T-cell (primary cell): ENCODE results near the gene NOL4L. TPM values are rescaled to one million over a fixed set of nuclear protein-coding genes. Genes with fewer than 3 reads are reported as not detected.

ENCODE experiments used
- ATAC-seq, 4 experiments: fragments of 200-7000 bp in 3 of 4; fragments of 150-1000 bp in 1 of 4; cut with Tn5 transposase; replicated peaks in 1 of 4; 1 replicate in 3 of 4; 2 replicates in 1 of 4; pipeline ENCODE4 v1.10.0; 2021; ENCODE audit warnings: moderate library complexity in 3 of 4, mild to moderate bottlenecking in 2 of 4, moderate number of reproducible peaks in 1 of 4
- CTCF ChIA-PET, 2 donors: fragments of 300-600 bp; sonication (Branson Sonifier 250); formaldehyde crosslinking; loops; one replicate each; lab custom pipeline; 2022; ENCODE audit warnings: antibody characterized with exemption in 2 of 2; lab: Charles Lee
- POLR2A ChIA-PET, 2 donors: fragments of 300-600 bp; sonication (Branson Sonifier 250); formaldehyde crosslinking; loops; one replicate each; lab custom pipeline; 2022; ENCODE audit warnings: antibody characterized with exemption in 2 of 2; lab: Charles Lee
- DNase-seq, 35 experiments: peaks; one replicate each; pipeline versions ENCODE4 v3.0.0 to v3.0.0-alpha.2; 2013 to 2023
- H3K27ac ChIP-seq: one replicate; pipeline ENCODE4 v1.5.1; 2013; ENCODE audit warnings: low read length
- H3K27me3 ChIP-seq, 2 experiments: replicated peaks in 1 of 2; 1 replicate in 1 of 2; 2 replicates in 1 of 2; pipeline versions ENCODE4 v1.6.1 to v1.7.0; 2013; ENCODE audit warnings: low read length in 1 of 2, mixed read lengths in 1 of 2; ENCODE audit not compliant: control insufficient read depth in 2 of 2, insufficient read depth in 2 of 2; ENCODE audit errors: extremely low read depth in 1 of 2
- H3K36me3 ChIP-seq, 2 donors: 1 replicate in 1 of 2; 2 replicates in 1 of 2; pipeline versions ENCODE4 v1.6.1 to v1.7.0; 2013; ENCODE audit warnings: low read length in 1 of 2; ENCODE audit not compliant: control insufficient read depth in 2 of 2, insufficient read depth in 1 of 2; ENCODE audit errors: extremely low read depth in 1 of 2
- H3K4me1 ChIP-seq, 2 experiments: 1 replicate in 1 of 2; 2 replicates in 1 of 2; pipeline versions ENCODE4 v1.6.1 to v1.7.0; 2013; ENCODE audit warnings: low read length in 2 of 2, mixed read lengths in 1 of 2; ENCODE audit not compliant: insufficient read depth in 2 of 2, control insufficient read depth in 1 of 2; ENCODE audit errors: extremely low read depth in 1 of 2
- H3K4me3 ChIP-seq, 2 donors: 1 replicate in 1 of 2; 2 replicates in 1 of 2; pipeline versions ENCODE4 v1.5.1 to v1.7.0; 2013; ENCODE audit warnings: mild to moderate bottlenecking in 2 of 2, low read length in 1 of 2, moderate library complexity in 1 of 2; ENCODE audit not compliant: control insufficient read depth in 1 of 2; ENCODE audit errors: extremely low read depth in 1 of 2
- H3K9me3 ChIP-seq: 2 replicates; pipeline ENCODE4 v1.7.0; 2013
- H3K27ac Mint-ChIP-seq, 2 donors: one replicate each; pipeline ENCODE4 v1.8.0; 2020 to 2021; ENCODE audit warnings: mild to moderate bottlenecking in 2 of 2, mixed read lengths in 2 of 2
- H3K27me3 Mint-ChIP-seq, 2 donors: one replicate each; pipeline ENCODE4 v1.8.0; 2021 to 2022; ENCODE audit warnings: mixed read lengths in 2 of 2
- H3K36me3 Mint-ChIP-seq: one replicate; pipeline ENCODE4 v1.8.0; 2021; ENCODE audit warnings: mixed read lengths
- H3K4me1 Mint-ChIP-seq, 3 donors: one replicate each; pipeline ENCODE4 v1.8.0; 2020 to 2022; ENCODE audit warnings: mixed read lengths in 3 of 3, mild to moderate bottlenecking in 1 of 3
- H3K4me3 Mint-ChIP-seq, 3 donors: one replicate each; pipeline ENCODE4 v1.8.0; 2020 to 2022; ENCODE audit warnings: mild to moderate bottlenecking in 3 of 3, mixed read lengths in 3 of 3, moderate library complexity in 3 of 3
- H3K9me3 Mint-ChIP-seq, 3 donors: one replicate each; pipeline ENCODE4 v1.8.0; 2020 to 2022; ENCODE audit warnings: mixed read lengths in 3 of 3
- WGBS: methylation state at CpG from one replicate; pipeline ENCODE4 v1.1.5; 2013; ENCODE audit warnings: missing lambda C conversion rate; ENCODE audit not compliant: insufficient coverage; 5-methylcytosine and 5-hydroxymethylcytosine counted together
- total RNA-seq, 35 experiments: library from RNA in 6 of 35; stranded (reverse) in 6 of 35; fragments of 120-200 nt in 1 of 35; gene quantifications; one replicate each; pipeline versions ENCODE4 v1.2.1 to v1.2.4 and lab custom pipeline; 2013 to 2026

The NOL4L gene
- total RNA-seq (10 to 100 TPM; 63.5 to 88.8 (median 74.4) TPM), total RNA-seq (lab: John Stamatoyannopoulos, UW) (7.3 to 115 (median 77.1) reads per million in 29 experiments)
- 37.5 TPM for total RNA-seq (2013)

GRCh38 chr20:32585011-32585585 is at the start of gene NOL4L:
NOL4L (minus strand) TSS chr20:32585333; CDS start chr20:32584890, 443 bp downstream.
- ChIA-PET POLR2A (interaction anchor here in 1 of 2 donors (0.6 kb wide), 1 partner anchor 297 kb away, joined by 7 read pairs; no protein-coding TSS in a partner anchor), CTCF (no interaction called here)
- Mint-ChIP-seq H3K9me3 (no peaks in the 10 kb centered on the region), H3K4me3 (peak within 1 kb of the TSS; percentile 89 to 93 (median 89)), H3K27ac (peak within 1 kb of the TSS; percentile 93 to 94), H3K36me3 (no peaks in the 10 kb centered on the region), H3K27me3 (peaks cover 0 to 4% of the 10 kb centered on the region in 2 donors), H3K4me1 (peaks cover 40 to 43% (median 40%) of the 10 kb centered on the region in 3 donors)
- ATAC-seq (peak; percentile 38 to 50 (median 45)), DNase-seq (peak in 16 of 35 experiments; percentile 5 to 61 (median 34))
- Histone ChIP-seq H3K27ac (peak within 1 kb of the TSS; percentile 49), H3K4me1 (peaks cover 18 to 48% of the 10 kb centered on the region in 2 experiments), H3K9me3 (no peaks in the 10 kb centered on the region), H3K4me3 (peak within 1 kb of the TSS; percentile 64 to 81), H3K27me3 (peaks cover 0 to 9% of the 10 kb centered on the region in 2 experiments), H3K36me3 (no peaks in the 10 kb centered on the region)
- 2% methylated on average over 48 of the region's 80 CpGs for WGBS

- peak overlapping the region in 1 of 2 donors; percentile 22 for H3K27ac Mint-ChIP-seq
- Histone ChIP-seq H3K4me1 (no peaks in the 10 kb centered on the region), H3K27ac (no peak overlapping the region), H3K9me3 (no peaks in the 10 kb centered on the region), H3K36me3 (no peaks in the 10 kb centered on the region), H3K4me3 (no peak overlapping the region), H3K27me3 (peaks cover 0 to 14% of the 10 kb centered on the region in 2 experiments)
- WGBS: 78% methylated on average over 18 of the region's 19 CpGs
- H3K9me3 Mint-ChIP-seq: no peaks in the 10 kb centered on the region
- no peaks in the 10 kb centered on the region for H3K36me3 Mint-ChIP-seq
- H3K4me3 Mint-ChIP-seq: no peak overlapping the region
- H3K4me1 Mint-ChIP-seq: peaks cover 0 to 8% (median 0%) of the 10 kb centered on the region in 3 donors
- POLR2A ChIA-PET: no interaction called here
- no peak for DNase-seq
- no peak for ATAC-seq
- H3K27me3 Mint-ChIP-seq: peaks cover 0 to 5% of the 10 kb centered on the region in 2 donors
- CTCF ChIA-PET: interaction anchor here in 1 of 2 donors (0.7 kb wide), 1 partner anchor 9 kb away, joined by 3 read pairs; no protein-coding TSS in a partner anchor
These were observed 49.1 kb upstream of the NOL4L start for GRCh38 chr20:32634041-32634805.

- Histone ChIP-seq H3K27me3 (peaks cover 0 to 19% of the 10 kb centered on the region in 2 experiments), H3K4me1 (peaks cover under 1 to 6% of the 10 kb centered on the region in 2 experiments), H3K27ac (no peak overlapping the region), H3K4me3 (no peak overlapping the region), H3K36me3 (no peaks in the 10 kb centered on the region), H3K9me3 (no peaks in the 10 kb centered on the region)
- POLR2A ChIA-PET: no interaction called here
- DNase-seq: no peak
- Mint-ChIP-seq H3K27me3 (peaks cover 0 to 5% of the 10 kb centered on the region in 2 donors), H3K36me3 (no peaks in the 10 kb centered on the region), H3K9me3 (no peaks in the 10 kb centered on the region), H3K27ac (no peak overlapping the region), H3K4me1 (peaks cover 5 to 19% (median 5%) of the 10 kb centered on the region in 3 donors), H3K4me3 (no peak overlapping the region)
- WGBS: 77% methylated on average over 11 of the region's 16 CpGs
- CTCF ChIA-PET: no interaction called here
- no peak for ATAC-seq
These were observed 47.6 kb upstream of the NOL4L start for GRCh38 chr20:32632461-32633354.

GRCh38 chr20:32631933-32632460 is 46.9 kb upstream of the NOL4L start:
- Histone ChIP-seq H3K4me1 (peaks cover 2 to 13% of the 10 kb centered on the region in 2 experiments), H3K27ac (no peak overlapping the region), H3K9me3 (no peaks in the 10 kb centered on the region), H3K27me3 (peaks cover 0 to 25% of the 10 kb centered on the region in 2 experiments), H3K36me3 (no peaks in the 10 kb centered on the region), H3K4me3 (no peak overlapping the region)
- Mint-ChIP-seq H3K27ac (no peak overlapping the region), H3K4me1 (peaks cover 9 to 23% (median 10%) of the 10 kb centered on the region in 3 donors), H3K27me3 (peaks cover 0 to 5% of the 10 kb centered on the region in 2 donors), H3K9me3 (no peaks in the 10 kb centered on the region), H3K36me3 (no peaks in the 10 kb centered on the region), H3K4me3 (no peak overlapping the region)
- no peak for ATAC-seq
- WGBS: 87% methylated on average over 6 of the region's 9 CpGs
- ChIA-PET POLR2A (no interaction called here), CTCF (no interaction called here)
- no peak for DNase-seq

GRCh38 chr20:32629813-32630212 is 44.7 kb upstream of the NOL4L start:
- H3K27me3 ChIP-seq: peaks cover 0 to 36% of the 10 kb centered on the region in 2 experiments
- H3K4me1 Mint-ChIP-seq: peaks cover 9 to 16% (median 12%) of the 10 kb centered on the region in 3 donors
- POLR2A ChIA-PET: no interaction called here
- ATAC-seq: no peak
- H3K4me1 ChIP-seq: peaks cover 2 to 19% of the 10 kb centered on the region in 2 experiments
- H3K27me3 Mint-ChIP-seq: peaks cover 0 to 4% of the 10 kb centered on the region in 2 donors
- CTCF ChIA-PET: no interaction called here
- no peaks in the 10 kb centered on the region for H3K9me3 ChIP-seq
- no peaks in the 10 kb centered on the region for H3K9me3 Mint-ChIP-seq
- no peak overlapping the region for H3K4me3 ChIP-seq
- WGBS: 100% methylated on average over 11 of the region's 13 CpGs
- H3K4me3 Mint-ChIP-seq: no peak overlapping the region
- no peak overlapping the region for H3K27ac Mint-ChIP-seq
- DNase-seq: no peak
- H3K36me3 ChIP-seq: no peaks in the 10 kb centered on the region
- H3K27ac ChIP-seq: no peak overlapping the region
- no peaks in the 10 kb centered on the region for H3K36me3 Mint-ChIP-seq
